ENCODE measurements around the gene TM6SF1.

DNA sequence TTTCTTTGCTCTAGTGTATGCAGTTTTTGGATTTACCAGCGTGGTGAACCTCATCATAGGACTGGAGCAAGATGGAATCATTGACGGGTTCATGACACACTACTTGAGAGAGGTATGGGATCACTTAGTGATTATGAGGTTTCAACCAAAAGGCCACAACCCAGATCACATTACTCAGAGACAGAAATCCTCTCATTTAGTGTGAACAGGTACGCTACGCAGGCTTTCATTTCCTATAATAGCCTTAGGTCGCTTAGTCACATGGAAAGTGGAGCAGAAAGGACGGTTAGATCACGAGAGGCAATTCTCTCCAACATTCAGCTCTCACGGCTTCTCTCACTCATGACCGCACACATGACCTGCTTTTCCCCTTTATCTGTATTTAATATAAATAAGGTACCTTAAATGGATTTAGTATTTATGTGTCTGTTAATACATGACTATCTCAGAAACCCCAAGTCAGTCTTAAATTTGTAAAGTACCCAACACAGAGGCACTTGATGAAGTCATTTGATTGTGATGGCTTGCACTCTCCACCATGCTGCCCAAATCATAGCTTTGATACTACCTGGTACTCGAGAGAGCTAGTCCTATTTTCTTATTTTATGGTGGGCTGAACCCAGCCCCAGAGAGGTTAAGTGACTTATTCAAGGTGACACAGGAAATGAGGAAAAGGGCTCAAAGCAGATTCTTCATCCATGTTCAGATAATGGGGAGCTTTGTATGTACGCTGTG, 8.6 kb downstream of the TM6SF1 start:
- TF ChIP-seq, protein P1, sequence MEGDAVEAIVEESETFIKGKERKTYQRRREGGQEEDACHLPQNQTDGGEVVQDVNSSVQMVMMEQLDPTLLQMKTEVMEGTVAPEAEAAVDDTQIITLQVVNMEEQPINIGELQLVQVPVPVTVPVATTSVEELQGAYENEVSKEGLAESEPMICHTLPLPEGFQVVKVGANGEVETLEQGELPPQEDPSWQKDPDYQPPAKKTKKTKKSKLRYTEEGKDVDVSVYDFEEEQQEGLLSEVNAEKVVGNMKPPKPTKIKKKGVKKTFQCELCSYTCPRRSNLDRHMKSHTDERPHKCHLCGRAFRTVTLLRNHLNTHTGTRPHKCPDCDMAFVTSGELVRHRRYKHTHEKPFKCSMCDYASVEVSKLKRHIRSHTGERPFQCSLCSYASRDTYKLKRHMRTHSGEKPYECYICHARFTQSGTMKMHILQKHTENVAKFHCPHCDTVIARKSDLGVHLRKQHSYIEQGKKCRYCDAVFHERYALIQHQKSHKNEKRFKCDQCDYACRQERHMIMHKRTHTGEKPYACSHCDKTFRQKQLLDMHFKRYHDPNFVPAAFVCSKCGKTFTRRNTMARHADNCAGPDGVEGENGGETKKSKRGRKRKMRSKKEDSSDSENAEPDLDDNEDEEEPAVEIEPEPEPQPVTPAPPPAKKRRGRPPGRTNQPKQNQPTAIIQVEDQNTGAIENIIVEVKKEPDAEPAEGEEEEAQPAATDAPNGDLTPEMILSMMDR (IDR thresholded peaks at IDR 0.05) = no peak
- TF ChIP-seq, protein P2, sequence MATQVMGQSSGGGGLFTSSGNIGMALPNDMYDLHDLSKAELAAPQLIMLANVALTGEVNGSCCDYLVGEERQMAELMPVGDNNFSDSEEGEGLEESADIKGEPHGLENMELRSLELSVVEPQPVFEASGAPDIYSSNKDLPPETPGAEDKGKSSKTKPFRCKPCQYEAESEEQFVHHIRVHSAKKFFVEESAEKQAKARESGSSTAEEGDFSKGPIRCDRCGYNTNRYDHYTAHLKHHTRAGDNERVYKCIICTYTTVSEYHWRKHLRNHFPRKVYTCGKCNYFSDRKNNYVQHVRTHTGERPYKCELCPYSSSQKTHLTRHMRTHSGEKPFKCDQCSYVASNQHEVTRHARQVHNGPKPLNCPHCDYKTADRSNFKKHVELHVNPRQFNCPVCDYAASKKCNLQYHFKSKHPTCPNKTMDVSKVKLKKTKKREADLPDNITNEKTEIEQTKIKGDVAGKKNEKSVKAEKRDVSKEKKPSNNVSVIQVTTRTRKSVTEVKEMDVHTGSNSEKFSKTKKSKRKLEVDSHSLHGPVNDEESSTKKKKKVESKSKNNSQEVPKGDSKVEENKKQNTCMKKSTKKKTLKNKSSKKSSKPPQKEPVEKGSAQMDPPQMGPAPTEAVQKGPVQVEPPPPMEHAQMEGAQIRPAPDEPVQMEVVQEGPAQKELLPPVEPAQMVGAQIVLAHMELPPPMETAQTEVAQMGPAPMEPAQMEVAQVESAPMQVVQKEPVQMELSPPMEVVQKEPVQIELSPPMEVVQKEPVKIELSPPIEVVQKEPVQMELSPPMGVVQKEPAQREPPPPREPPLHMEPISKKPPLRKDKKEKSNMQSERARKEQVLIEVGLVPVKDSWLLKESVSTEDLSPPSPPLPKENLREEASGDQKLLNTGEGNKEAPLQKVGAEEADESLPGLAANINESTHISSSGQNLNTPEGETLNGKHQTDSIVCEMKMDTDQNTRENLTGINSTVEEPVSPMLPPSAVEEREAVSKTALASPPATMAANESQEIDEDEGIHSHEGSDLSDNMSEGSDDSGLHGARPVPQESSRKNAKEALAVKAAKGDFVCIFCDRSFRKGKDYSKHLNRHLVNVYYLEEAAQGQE (IDR thresholded peaks at IDR 0.05; ENCODE audit: insufficient read depth in 1 of 2, low read depth in 2 of 2, low read length in 1 of 2) = no peak
- no peak for TF ChIP-seq POLR2AphosphoS5 (IDR thresholded peaks at IDR 0.05; ENCODE audit: low read depth, low read length)
- no peak for TF ChIP-seq TCF7L2 (IDR thresholded peaks at IDR 0.05; ENCODE audit: low read depth, low read length)

Data from Panc1 (cell line).